ENCODE measurements around the gene STARD7.

- TF ChIP-seq LCOR (CRISPR knock-in tag; IDR thresholded peaks at IDR 0.05) = no peak
- no peak for TF ChIP-seq CTCF (IDR thresholded peaks at IDR 0.05 in 2 of 3, conservative IDR thresholded peaks at IDR 0.05 in 1 of 3; ENCODE audit: insufficient read depth in 2 of 3, low read depth in 1 of 3, low read length in 3 of 3)
- TF ChIP-seq SIN3A (IDR thresholded peaks at IDR 0.05; ENCODE audit: borderline replicate concordance in 2 of 2, control insufficient read depth in 1 of 2, low read depth in 2 of 2, low read length in 2 of 2) = no peak
- TF ChIP-seq E2F1 (CRISPR knock-in tag; IDR thresholded peaks at IDR 0.05) = no peak
- no peak for TF ChIP-seq USF2 (CRISPR knock-in tag; IDR thresholded peaks at IDR 0.05)
These were observed 31.2 kb upstream of the STARD7 start for GRCh38 chr2:96239745-96240264.

Measured in K562 (cell line).